A549 (cell line): ENCODE measurements around the gene FAM53C.

Source experiments
- CBX2 ChIP-seq: fragments of 200-600 bp; sonication (generic); IDR thresholded peaks from 2 replicates; pipeline ENCODE4 v1.6.1; 2016; ENCODE audit warnings: low read depth, mild to moderate bottlenecking, borderline replicate concordance
- CTCF ChIP-seq: fragments of >200 bp; sonication (Bioruptor Twin); formaldehyde crosslinking; IDR thresholded peaks from 3 replicates; pipeline ENCODE4 v1.5.1; 2016
- EP300 ChIP-seq, 2 experiments: fragments of >200 bp; sonication (Bioruptor Twin); formaldehyde crosslinking; IDR thresholded peaks; 2 replicates in 1 of 2; 3 replicates in 1 of 2; pipeline ENCODE4 v1.6.1; 2016 to 2017
- HDAC2 ChIP-seq: fragments of 200-600 bp; sonication (generic); IDR thresholded peaks from 2 replicates; pipeline ENCODE4 v1.6.1; 2016
- RNF2 ChIP-seq: fragments of 200-600 bp; sonication (generic); IDR thresholded peaks from 2 replicates; pipeline ENCODE4 v1.6.1; 2016; ENCODE audit warnings: low read depth, mild to moderate bottlenecking, antibody characterized with exemption, moderate library complexity, borderline replicate concordance
- SMC3 ChIP-seq: fragments of >200 bp; sonication (Bioruptor Twin); formaldehyde crosslinking; IDR thresholded peaks from 3 replicates; pipeline ENCODE4 v1.6.1; 2018; ENCODE audit warnings: inconsistent platforms

GRCh38 chr5:138305797-138306196, 32.3 kb upstream of the FAM53C start:
- no peak for TF ChIP-seq CBX2
- no peak for TF ChIP-seq SMC3
- TF ChIP-seq RNF2: no peak
- TF ChIP-seq HDAC2: no peak
- TF ChIP-seq EP300 (IDR thresholded peaks at IDR 0.05): no peak
- TF ChIP-seq CTCF: no peak
